SU-DHL-6 (cell line): ENCODE results near the gene CERS6.

Experiments
- H2AFZ ChIP-seq: fragments of 200-600 bp; sonication (generic); 2 replicates; pipeline ENCODE4 v1.6.1; 2014; ENCODE audit warnings: low read depth, mild to moderate bottlenecking, moderate library complexity, mixed read lengths, antibody characterized with exemption, low read length; ENCODE audit not compliant: severe bottlenecking
- H3F3A ChIP-seq: fragments of 200-600 bp; shearing (Covaris generic); 2 replicates; pipeline ENCODE4 v1.6.0; 2016; ENCODE audit warnings: antibody characterized with exemption, mild to moderate bottlenecking; ENCODE audit not compliant: insufficient read depth
- H3K27ac ChIP-seq: fragments of 200-600 bp; sonication (generic); 2 replicates; pipeline ENCODE4 v1.5.1; 2016; ENCODE audit warnings: low read depth, mild to moderate bottlenecking, low read length, moderate library complexity, mixed read lengths
- H3K27me3 ChIP-seq: fragments of 200-600 bp; sonication (generic), shearing (Covaris generic); 2 replicates; pipeline ENCODE4 v1.6.0; 2014; ENCODE audit warnings: mild to moderate bottlenecking, low read length
- H3K36me3 ChIP-seq: fragments of 200-600 bp; sonication (generic); 2 replicates; pipeline ENCODE4 v1.6.1; 2014; ENCODE audit warnings: mild to moderate bottlenecking, low read length, mixed read lengths
- H3K4me2 ChIP-seq: fragments of 300-600, 200-600 bp; shearing (Covaris generic), sonication (generic); 2 replicates; pipeline ENCODE4 v1.6.0; 2014; ENCODE audit warnings: low read length, low read depth, mild to moderate bottlenecking; ENCODE audit not compliant: poor library complexity, severe bottlenecking
- H3K4me3 ChIP-seq: fragments of 200-600 bp; sonication (generic); 2 replicates; pipeline ENCODE4 v1.5.1; 2014; ENCODE audit warnings: antibody characterized with exemption, low read length, mild to moderate bottlenecking, mixed read lengths; ENCODE audit not compliant: insufficient read depth, poor library complexity, severe bottlenecking
- H3K79me2 ChIP-seq: fragments of 200-600 bp; sonication (generic); 2 replicates; pipeline ENCODE4 v1.6.1; 2014; ENCODE audit warnings: mild to moderate bottlenecking, low read length, moderate library complexity; ENCODE audit not compliant: insufficient read depth
- H3K9ac ChIP-seq: fragments of 200-600 bp; sonication (generic); 2 replicates; pipeline ENCODE4 v1.7.0; 2014; ENCODE audit warnings: mild to moderate bottlenecking, low read length
- H3K9me2 ChIP-seq: fragments of 200-600 bp; sonication (generic); replicated peaks from 2 replicates; pipeline ENCODE4 v1.6.1; 2014; ENCODE audit warnings: low read length; ENCODE audit not compliant: insufficient read depth
- H3K9me3 ChIP-seq: fragments of 200-600 bp; sonication (generic); 2 replicates; pipeline ENCODE4 v1.6.1; 2014; ENCODE audit warnings: low read length, mixed read lengths; ENCODE audit not compliant: insufficient read depth
- H4K20me1 ChIP-seq: fragments of 200-600 bp; sonication (generic); 2 replicates; pipeline ENCODE4 v1.6.1; 2014; ENCODE audit warnings: low read depth, mild to moderate bottlenecking, antibody characterized with exemption, low read length, moderate library complexity, mixed read lengths
- CTCF ChIP-seq: fragments of 200-600 bp; sonication (generic); IDR thresholded peaks from one replicate; pipeline ENCODE4 v1.5.1; 2017; ENCODE audit warnings: antibody characterized with exemption, mild to moderate bottlenecking, low read length, moderate library complexity; ENCODE audit not compliant: insufficient read depth, poor library complexity, severe bottlenecking
- EZH2phosphoT487 ChIP-seq: fragments of 200-600 bp; sonication (generic), shearing (Covaris generic); conservative IDR thresholded peaks from 2 replicates; pipeline ENCODE4 v1.6.1; 2018; ENCODE audit warnings: mild to moderate bottlenecking, antibody characterized with exemption, low read length, moderate library complexity, mixed read lengths

Gene CERS6

GRCh38 chr2:168814939-168815907, 359.2 kb downstream of the CERS6 start:
- Histone ChIP-seq H3K79me2 (no peaks in the 10 kb centered on the region), H3K4me3 (no peak overlapping the region), H3K27me3 (no peaks in the 10 kb centered on the region), H2AFZ (no peak overlapping the region), H4K20me1 (no peaks in the 10 kb centered on the region), H3K36me3 (no peaks in the 10 kb centered on the region), H3K9ac (no peak overlapping the region), H3K9me2 (no peaks in the 10 kb centered on the region; the same call in 1 of the 2 replicates), H3F3A (no peaks in the 10 kb centered on the region), H3K9me3 (no peaks in the 10 kb centered on the region), H3K27ac (no peak overlapping the region), H3K4me2 (no peak overlapping the region)
- TF ChIP-seq CTCF (no peak), EZH2phosphoT487 (no peak)

GRCh38 chr2:168816369-168816768, 360.3 kb downstream of the CERS6 start:
- H3K36me3 ChIP-seq: no peaks in the 10 kb centered on the region
- no peak overlapping the region for H2AFZ ChIP-seq
- no peak overlapping the region for H3K4me2 ChIP-seq
- H3K9me3 ChIP-seq: no peaks in the 10 kb centered on the region
- no peaks in the 10 kb centered on the region for H3F3A ChIP-seq
- H3K9ac ChIP-seq: no peak overlapping the region
- no peaks in the 10 kb centered on the region; the same call in 1 of the 2 replicates for H3K9me2 ChIP-seq
- no peaks in the 10 kb centered on the region for H3K79me2 ChIP-seq
- no peak overlapping the region for H3K4me3 ChIP-seq
- no peak for TF ChIP-seq CTCF
- no peak for TF ChIP-seq EZH2phosphoT487
- no peak overlapping the region for H3K27ac ChIP-seq
- no peaks in the 10 kb centered on the region for H4K20me1 ChIP-seq
- H3K27me3 ChIP-seq: no peaks in the 10 kb centered on the region

- Histone ChIP-seq H4K20me1 (no peaks in the 10 kb centered on the region), H3K79me2 (no peaks in the 10 kb centered on the region), H3K27ac (no peak overlapping the region), H3K9me3 (no peaks in the 10 kb centered on the region), H3K9me2 (no peaks in the 10 kb centered on the region), H3F3A (no peaks in the 10 kb centered on the region), H3K27me3 (no peaks in the 10 kb centered on the region), H3K9ac (no peak overlapping the region), H3K36me3 (no peaks in the 10 kb centered on the region), H3K4me3 (no peak overlapping the region), H3K4me2 (no peak overlapping the region), H2AFZ (no peak overlapping the region)
- TF ChIP-seq EZH2phosphoT487: no peak
- no peak for TF ChIP-seq CTCF
These were observed 363.1 kb downstream of the CERS6 start for GRCh38 chr2:168819050-168819715.
